Activated gamma-delta T cell treated with anti-CD3 and anti-CD28 coated beads, Interleukin-2, amount 50 U/mL, for 16 hours (primary cell): ENCODE results near the gene ACP7.
"Not testable (repeated sequence)": the region's sequence is repeated elsewhere in the genome, so short reads cannot be mapped to it uniquely, and the experiment has no call there.

Experiments used
- DNase-seq: peaks from one replicate; pipeline ENCODE4 v3.0.0-alpha.2; 2020; ENCODE audit warnings: low read depth

Gene ACP7

DNA sequence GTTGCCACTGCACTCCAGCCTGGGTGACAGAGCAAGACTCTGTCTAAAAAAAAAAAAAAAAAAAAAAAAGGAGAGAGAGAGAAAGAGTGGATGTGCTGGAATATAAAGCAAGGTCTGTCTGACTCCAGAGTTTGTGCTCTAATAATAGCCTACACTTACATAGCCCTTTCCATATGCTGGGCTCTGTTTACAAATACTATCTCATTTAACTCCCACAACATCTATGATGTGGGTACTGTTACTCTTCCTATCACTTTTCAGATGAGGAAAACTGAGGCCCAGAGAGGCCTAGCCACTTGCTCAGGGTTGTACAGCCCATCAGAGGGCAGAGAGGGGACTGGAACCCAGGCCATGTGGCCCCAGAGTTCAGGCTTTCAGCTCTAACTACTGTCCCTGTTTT lies 25.5 kb downstream of the ACP7 start:
- no peak for DNase-seq

DNA sequence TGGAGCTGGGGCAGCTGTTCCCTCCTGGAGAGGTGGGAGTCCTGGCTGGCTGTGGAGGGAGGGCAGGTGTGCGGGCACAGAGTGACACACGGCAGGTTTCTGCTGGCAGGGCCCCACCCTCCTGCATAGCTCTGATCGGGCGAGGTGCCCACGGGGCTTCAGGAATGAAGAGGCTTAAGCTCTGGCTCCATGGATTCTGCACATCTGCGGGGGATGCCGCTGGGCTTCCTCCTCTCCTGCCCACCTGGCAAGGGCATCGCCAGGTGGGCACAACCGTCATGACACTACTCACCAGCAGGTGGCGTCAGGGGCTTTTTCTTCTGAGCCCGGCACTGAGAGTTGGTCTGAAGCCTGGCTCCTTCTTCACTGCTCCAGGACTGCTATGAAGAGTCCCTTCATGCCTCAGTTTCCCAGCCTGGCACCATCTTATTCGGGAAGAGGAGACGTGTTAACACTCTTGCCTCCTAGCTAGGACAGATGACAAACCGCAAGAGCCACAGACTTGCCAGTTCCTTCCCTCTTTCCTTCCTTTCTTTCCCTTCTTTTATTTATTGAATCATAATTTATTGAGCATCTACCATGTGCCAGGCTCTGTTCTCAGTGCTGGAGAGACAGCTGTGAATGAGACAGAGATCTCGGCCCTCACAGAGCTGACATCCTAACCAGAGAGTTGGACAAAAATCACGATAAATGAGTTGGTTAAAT lies 26.2 kb downstream of the ACP7 start:
- peak; percentile 55 for DNase-seq

DNA sequence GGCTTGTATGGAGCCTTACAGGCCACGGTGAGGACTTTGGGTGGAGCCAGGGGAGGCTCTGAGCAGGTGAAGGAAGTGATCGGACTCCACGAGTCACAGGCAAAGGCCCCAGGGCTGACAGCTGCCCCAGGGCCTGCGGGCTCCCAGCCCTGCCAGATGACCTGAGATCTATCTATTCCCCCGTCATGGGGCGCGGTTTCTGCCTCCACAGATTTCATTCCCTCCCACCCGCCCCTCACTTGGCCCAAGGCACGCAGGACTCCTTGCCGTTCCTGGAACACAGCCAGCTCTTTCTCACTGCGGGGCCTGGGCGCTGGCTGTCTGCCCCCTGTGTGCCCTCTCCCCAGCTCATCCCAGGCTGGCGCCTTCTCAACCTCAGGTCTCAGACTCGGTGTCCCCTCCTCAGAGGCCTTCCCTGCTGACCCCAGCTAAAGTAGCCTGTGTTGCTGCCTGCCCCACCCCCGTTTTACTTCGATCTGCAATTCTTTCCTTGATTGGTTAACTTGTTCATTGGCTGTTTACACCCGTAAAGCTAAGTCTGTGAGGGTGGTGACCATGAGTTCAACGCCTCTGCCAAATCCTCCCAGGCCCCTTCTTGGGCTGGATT lies 27.5 kb downstream of the ACP7 start:
- no peak for DNase-seq

DNA sequence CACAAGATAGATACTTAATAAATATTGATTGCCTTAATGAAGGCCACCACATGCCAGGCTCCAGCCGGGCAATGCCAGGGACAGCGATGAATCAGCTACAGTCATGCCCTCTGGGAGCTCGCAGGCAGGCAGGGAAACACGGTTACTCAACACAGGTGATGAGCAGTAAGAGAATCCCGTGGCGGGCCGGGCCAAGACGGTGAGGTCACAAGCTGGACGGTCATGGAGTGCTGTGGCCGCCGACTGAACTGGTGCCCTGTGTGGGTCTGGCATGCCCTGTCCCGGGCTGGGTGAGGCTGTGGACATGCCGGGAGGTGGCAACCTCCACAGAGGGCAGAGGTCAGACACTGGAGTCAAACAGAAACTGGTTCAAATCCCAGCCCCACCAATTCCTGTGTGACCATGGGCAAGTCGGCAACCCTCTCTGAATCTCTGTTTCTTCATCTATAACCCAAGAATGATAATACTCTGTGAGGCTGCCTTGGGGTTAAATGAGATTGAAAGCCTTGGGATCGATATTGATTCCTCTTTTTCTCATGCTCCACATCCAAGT lies 28.2 kb downstream of the ACP7 start:
- no peak for DNase-seq

DNA sequence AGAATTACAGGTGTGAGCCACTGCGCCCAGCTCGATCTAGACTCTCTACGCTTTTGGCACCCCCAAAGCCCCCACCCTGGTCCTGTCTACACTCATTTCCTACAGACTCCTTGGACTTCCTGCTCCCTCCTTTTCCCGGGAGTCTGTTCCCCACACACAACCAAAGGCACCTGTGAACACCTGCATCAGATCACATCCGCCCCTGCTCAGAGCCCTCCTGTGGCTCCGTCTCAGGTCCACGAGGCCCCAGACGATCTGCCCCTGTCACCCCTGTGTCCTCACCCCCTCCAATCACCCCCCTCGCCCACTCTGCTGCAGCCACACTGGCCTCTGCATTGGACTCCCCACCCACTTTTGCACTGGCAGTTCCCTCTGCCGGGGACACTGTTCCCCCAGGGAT lies 29.0 kb downstream of the ACP7 start:
- DNase-seq = no peak

DNA sequence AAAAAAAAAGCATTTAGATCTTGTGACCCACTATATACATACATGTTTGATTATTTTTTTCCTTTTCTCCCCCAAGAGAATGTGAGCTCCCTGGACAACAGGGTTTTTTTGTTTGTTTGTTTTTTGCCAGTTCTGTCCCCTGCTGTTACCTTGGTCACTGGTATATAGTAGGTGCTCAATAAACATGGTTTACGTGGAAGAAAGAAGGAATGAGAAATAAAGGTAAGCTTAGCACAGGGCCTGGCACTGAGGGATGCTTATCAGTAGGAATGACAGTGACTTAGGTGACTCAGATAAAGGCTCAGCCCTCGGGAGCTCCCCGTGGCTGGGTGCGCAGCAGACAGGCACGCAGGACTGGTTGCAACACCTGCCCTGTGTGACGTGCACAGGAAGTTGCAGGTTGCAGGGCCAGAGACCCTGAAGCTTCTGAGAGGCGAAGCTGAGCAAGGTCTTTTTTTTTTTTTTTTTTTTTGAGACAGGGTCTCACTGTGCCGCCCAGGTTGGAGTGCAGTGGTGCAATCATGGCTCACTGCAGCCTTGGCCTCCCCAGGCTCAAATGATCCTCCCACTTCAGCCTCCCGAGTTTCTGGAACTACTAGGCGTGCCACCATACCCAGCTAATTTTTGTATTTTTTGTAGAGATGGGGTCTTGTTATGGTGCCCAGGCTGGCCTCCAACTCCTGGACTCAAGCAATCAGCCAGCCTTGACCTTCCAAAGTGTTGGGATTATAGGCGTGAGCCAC lies 31.1 kb downstream of the ACP7 start:
- no peak for DNase-seq

DNA sequence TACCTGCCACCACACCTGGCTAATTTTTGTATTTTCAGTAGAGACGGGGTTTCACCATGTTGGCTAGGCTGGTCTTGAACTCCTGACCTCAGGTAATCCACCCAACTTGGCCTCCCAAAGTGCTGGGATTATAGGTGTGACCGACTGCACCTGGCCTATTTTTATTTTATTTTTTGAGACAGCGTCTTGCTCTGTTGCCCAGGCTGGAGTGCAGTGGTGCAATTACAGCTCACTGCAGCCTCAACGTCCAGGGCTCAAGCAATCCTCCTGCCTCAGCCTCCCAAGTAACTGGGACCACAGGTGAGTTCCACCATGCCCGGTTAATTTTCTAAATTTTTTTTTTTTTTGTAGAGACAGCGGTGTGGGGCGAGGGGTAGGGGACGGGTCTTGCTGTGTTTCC lies 32.9 kb downstream of the ACP7 start:
- DNase-seq = not testable (repeated sequence)

DNA sequence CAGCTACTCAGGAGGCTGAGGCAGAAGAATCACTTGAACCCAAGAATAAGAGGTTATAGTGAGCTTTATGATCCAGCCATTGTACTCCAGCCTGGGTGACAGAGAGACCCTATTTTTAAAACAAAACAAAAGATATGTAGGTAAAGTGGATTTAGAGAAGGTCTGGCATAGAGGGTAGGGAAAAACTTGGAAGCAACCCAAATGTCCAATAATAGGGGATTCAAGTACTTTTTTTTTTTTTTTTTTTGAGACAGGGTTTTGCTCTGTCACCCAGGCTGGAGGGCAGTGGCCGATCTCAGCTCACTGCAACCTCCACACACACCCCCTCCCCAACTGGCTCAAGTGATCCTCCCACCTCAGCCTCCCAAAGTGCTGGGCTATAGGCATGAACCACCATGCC lies 35.7 kb downstream of the ACP7 start:
- no peak for DNase-seq

DNA sequence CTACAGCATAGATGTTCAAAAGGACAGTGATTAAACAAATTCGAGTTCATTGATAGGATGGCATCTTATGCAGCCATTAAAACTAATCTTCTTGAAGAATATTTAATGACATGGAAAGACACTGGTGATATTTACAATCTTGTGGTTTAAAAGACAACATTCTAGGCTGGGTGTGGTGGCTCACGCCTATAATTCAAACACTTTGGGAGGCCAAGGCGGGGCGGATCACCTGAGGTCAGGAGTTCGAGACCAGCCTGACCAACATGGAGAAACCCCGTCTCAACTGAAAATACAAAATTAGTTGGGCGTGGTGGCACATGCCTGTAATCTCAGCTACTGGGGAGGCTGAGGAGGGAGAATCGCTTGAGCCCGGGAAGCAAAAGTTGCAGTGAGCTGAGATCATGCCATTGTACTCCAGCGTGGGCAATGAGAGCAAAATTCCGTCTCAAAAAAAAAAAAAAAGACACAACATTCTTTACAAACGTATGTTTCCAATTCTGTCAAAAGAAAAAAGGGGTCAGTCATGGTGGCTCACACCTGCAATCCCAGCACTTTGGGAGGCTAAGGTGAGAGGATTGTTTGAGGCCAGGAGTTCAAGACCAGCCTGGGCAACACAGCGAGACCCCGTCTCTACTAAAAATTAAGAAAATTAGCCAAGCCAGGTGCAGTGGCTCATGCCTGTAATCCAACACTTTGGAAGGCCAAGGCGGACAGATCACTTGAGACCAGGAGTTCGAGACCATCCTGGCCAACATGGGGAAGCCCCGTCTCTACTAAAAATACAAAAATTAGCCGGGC lies 39.0 kb downstream of the ACP7 start:
- no peak for DNase-seq

DNA sequence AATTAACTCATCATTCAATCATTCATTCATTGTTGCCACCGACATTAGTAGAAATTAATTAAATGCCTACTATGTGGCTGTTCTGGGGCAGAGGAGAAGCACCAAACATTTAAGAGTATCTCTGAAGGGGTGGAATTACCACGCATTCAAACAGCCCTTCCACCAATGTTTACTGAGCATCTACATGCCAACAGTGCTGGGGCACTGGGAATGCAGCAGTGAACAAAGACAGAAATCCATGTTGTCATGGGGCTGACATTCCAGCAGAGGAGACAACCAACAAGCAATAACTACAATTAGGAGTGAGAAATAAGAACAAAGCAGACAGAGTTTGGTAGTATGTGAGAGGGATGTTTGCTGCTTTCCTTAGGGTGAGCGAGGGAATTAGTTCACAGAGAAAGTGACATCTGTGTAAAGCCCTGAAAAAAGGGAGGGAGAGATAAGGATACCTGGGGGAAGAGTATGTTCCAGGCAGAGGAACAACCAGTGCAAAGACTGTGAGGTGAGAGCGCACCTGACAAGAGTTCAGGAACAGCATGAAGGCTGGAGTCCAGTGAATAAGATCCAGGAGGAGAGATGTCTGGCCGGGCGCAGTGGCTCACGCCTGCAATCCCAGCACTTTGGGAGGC lies 40.1 kb downstream of the ACP7 start:
- DNase-seq = no peak

DNA sequence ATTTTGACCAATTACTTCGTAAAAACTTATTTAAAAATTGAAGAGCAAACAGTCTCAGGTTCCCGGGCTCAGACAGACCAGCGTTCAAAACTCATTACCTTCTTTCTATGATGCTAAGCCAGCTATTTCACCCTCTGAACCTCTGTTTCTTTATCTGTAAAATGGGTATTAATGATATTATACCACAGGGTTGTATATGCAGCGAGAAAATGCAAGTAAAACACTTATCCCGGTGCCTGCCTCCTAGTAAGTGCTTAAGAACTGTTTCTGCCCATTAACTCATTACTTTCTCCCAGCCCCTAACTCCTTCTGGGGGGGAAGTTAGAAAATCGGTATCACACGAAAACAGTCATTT lies 41.0 kb downstream of the ACP7 start:
- no peak for DNase-seq

DNA sequence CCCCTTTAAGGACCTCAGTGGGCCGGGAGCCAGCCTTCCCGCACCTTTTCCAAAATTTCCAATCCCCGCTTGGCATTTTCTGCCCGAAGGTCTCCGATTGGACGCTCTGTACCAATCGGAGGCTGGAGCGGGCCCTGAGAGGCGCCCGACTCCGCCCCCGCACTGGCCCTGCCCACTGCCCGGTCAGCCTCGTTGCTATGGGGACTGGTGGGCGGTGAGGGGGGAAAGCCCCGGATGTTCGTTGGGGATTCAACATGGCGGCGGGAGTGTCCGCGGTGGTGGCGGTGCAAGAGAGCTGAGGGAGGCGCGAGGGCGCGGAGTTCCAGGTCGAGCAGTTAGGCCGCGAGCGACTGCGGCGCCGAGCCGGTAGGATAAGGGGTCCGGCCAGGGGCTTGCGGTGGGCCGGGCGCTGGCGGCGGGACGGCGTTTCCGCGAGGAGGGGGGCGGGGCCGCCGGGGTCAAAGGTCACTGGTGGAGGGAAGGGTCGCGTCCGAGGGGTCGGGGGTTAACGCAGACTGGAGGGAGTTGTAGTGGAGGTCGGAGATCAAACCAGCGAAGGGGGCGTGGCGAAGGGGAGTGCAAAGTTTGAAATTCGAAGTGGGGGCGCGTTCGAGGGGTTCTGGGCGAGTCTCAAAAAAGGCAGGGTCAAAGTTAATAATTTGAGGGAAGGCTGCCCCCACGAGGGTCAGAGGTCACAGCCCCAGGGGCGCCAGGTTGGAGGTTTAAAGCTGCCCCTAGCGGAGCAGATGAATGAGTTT lies 41.6 kb downstream of the ACP7 start, which contains the start of gene PAK4:
Gene PAK4 (plus strand): TSS at position 233 of the 758 bp plus-strand sequence. CDS start 43,768 bp downstream, outside the sequence.
- peak; percentile 97 for DNase-seq

DNA sequence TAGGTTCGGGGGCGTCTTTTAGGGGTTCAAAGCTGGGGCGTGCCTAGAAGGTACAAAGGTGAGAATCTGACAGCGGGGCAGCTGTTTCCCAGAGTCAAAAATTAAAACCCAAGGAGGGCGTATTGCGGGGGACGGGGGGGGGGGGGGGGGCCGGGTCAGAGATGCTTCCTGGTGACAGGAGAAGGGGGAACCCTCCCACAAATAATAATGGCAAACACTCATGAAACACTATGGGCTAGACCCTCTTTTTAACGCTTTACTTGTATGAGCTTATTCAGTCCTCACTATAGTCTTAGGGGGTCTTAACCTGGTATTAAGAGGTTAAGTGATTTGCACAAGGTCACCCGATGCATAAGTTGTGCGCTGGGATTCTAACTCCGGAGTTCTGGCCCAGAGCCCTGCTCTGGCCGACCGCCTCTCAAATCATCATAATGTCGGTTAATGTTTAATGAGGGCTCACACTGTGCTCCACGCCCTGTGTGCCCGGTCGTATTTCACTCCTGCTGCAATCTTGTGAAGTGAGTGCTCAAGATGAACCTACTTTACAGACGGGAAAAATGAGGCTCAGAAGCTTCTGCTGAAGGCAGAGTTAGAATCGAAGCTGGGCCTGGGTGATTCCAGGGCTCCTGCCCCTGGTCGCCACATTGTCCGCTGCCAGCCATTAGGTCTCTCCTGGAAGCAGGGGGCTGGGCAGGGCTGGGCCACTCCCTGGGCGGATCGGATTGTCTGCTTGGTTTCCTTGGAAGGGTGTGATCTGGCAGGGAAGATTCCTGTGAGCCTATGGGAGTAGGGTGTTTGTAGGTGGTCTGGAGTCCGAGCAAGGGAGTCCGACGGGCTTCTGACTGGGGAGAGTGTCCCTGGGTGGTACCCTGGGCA lies 42.4 kb downstream of the ACP7 start:
- DNase-seq = no peak

DNA sequence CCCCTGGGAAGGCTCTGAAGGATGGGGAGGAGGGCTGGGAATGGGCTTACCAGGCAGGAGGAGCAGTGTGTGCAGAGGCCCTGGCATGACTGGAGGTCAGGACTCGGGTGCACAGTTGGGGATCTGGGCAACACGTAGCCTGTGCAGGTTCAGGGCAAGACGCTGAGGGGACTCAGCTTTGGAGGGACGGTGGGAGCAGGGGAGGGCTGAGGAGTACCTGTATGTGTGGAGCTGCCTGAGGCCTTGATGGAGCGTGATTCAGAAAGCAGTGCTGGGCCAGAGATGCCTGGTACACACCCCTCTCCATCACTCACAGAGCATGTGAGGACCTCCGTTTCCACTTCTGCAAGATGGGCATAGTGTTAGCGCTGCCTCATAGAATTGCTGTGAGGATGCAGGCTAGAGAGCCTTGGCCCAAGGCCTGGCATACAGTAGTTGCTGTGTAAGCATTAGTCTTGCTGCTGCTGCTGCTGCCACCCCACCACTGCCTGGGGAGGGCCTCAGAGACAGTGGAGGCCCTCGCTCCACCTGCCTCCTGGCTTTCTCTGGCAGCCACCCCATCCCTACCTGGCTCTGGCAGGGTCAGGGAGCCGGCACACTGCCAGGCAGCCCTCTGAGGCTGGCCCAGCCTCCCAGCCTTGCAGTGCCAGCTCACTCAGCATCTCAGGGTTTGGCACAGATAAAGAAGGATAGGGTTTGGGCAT lies 43.8 kb downstream of the ACP7 start:
- DNase-seq = no peak

DNA sequence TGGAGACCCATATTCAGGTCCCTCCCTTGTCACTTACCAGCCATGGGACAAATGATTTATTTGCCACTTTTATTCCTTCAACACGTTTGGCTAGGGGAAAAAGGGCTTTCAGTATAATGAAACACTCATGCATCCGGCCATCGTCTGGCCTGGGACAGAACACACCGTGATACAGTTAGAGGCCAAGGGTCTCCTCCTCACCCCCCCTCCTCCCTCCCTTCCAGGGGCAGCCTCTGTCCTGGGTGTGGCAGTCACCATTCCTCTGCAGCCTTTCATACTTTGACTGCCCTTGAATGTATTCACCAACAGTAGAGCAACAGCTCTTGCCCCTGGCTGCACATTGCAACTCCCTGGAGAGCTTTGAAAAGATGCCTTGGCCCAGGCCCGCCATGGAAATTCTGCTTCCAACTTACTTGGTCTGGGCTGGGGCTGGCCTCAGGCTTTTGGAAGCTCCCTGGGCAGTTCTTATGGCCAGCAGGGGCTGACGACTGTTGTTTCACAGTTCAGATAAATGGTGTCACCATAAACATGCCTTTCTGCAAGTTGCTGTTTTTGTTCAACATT lies 44.4 kb downstream of the ACP7 start:
- no peak for DNase-seq

DNA sequence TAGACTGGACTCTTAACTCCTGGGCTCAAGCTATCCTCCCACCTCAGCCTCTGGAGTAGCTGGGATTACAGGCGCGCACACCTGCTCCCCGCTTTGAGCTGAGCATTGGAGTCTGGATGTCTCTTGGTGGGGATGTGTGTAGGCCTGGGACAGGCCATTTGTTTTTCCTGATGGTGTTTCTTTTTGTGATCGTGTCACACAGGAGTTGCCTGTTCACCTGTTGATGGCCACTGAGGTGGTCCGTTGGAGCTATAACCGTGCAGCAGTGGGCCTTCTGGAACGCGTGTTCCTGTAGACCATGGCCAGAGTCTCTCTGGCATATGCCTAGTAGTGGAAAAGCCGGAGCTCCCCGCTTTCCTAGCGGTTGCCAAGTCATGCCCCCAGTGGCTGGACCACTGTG lies 44.9 kb downstream of the ACP7 start:
- DNase-seq = no peak

DNA sequence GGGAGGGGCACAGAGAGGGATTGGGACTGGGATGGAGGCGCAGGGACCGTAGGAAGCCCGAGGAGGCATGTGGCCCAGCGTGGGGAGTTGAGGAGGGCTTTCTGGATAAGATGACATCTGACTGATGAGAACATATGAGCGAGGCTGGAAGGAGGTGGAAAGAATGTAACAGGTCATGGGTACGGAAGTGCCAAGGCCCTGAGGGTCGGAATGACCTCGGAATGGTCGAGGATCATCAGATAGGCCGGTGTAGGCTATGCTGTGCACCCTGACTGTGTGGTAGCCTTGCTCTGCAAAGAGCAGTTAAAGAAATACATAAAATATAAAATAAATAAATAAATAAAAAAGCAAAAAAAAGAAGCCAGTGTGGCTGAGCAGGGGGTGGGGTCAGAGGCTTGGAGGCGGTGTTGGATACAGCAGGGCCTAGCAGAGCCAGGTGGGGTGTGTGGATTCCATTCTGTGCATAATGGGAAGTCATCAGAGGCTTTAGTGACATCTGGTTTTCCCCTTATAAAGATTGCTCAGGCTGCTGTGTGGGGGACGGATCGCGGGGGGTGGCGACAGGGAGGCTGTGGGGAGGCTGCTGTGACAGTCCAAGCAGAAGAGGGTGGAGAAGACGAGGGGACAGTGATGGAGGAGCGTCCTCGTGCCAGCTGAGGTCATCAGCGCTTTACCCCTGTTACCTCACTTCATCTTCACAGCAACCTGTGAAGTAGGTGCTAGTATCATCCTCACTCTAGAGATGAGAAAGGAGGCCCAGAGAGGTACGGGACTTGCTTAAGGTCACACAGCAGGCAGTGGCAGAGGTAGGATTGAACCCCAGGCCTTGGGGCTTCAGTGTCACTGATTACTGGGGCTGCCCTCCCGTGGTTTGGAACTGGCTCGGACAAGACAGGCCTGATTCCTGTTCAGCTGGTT lies 46.4 kb downstream of the ACP7 start:
- no peak for DNase-seq

DNA sequence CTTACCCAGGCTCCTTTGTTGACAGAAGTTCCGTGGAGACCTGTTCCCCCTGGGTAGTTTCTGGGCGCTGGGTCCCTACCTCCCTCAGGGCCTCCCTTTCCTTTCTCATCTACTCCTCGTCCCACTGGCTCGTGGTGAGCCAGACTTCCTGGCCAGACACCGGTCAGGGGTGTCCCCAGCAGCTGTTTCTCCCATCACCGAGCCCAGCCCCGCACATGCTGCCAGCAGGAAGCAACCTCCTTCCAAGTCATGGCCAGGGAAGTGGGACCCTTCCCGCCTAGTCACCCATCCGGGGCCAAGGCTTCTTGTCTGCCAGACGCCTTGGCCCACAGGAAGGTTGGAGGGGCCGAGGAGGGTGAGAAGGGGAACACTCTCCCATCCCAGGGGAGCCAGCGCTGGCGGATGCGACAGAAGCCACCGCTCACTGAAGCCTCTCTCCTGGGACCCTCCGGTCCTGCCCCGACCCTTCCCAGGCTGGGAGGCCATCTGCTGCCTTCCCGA lies 47.1 kb downstream of the ACP7 start:
- DNase-seq = no peak
